Liver (tissue), 9 donors: Measurements from ENCODE around the gene FAM204A. TPM values are rescaled to one million over a fixed set of nuclear protein-coding genes. Genes with fewer than 3 reads are reported as not detected.

Source experiments
- DNase-seq: peaks from one replicate; pipeline ENCODE4 v3.0.0-alpha.2; 2017; ENCODE audit warnings: low spot score
- H3K27ac ChIP-seq, 2 donors: one replicate each; pipeline ENCODE4 v1.7.0; 2013; ENCODE audit warnings: inconsistent platforms in 2 of 2, low read length in 2 of 2, control low read depth in 1 of 2, low read depth in 1 of 2, mild to moderate bottlenecking in 1 of 2
- H3K27me3 ChIP-seq, 4 donors: one replicate each; pipeline versions ENCODE4 v1.6.1 to v1.7.0; 2013; ENCODE audit warnings: low read length in 3 of 4, inconsistent platforms in 1 of 4, mild to moderate bottlenecking in 1 of 4, moderate library complexity in 1 of 4; ENCODE audit not compliant: control insufficient read depth in 4 of 4, insufficient read depth in 4 of 4
- H3K36me3 ChIP-seq, 4 donors: one replicate each; pipeline versions ENCODE4 v1.6.1 to v1.7.0; 2013; ENCODE audit warnings: low read length in 3 of 4, mild to moderate bottlenecking in 3 of 4, low read depth in 1 of 4, moderate library complexity in 1 of 4; ENCODE audit not compliant: control insufficient read depth in 4 of 4, insufficient read depth in 3 of 4
- H3K4me1 ChIP-seq, 4 donors: one replicate each; pipeline versions ENCODE4 v1.6.1 to v1.7.0; 2013; ENCODE audit warnings: low read length in 3 of 4, mild to moderate bottlenecking in 3 of 4, moderate library complexity in 1 of 4; ENCODE audit not compliant: control insufficient read depth in 4 of 4, insufficient read depth in 4 of 4
- H3K4me3 ChIP-seq, 3 donors: one replicate each; pipeline versions ENCODE4 v1.6.1 to v1.7.0; 2013; ENCODE audit warnings: low read length in 3 of 3, control low read depth in 1 of 3, low read depth in 1 of 3, mild to moderate bottlenecking in 1 of 3
- H3K9ac ChIP-seq, 2 donors: one replicate each; pipeline ENCODE4 v1.7.0; 2013; ENCODE audit warnings: low read length in 2 of 2, mild to moderate bottlenecking in 2 of 2, moderate library complexity in 2 of 2, control low read depth in 1 of 2, low read depth in 1 of 2
- H3K9me3 ChIP-seq, 4 donors: one replicate each; pipeline versions ENCODE4 v1.6.1 to v1.7.0; 2013; ENCODE audit warnings: low read length in 3 of 4; ENCODE audit not compliant: control insufficient read depth in 4 of 4
- CTCF ChIP-seq: fragments of 150-350 bp; IDR thresholded peaks from 2 replicates; pipeline ENCODE4 v1.5.1; 2017; ENCODE audit warnings: improper control_type of control experiment, low read depth, low read length; ENCODE audit not compliant: missing input control
- EGR1 ChIP-seq, 2 donors: IDR thresholded peaks; 2 replicates each; pipeline ENCODE4 v1.6.1; 2016 to 2018; ENCODE audit warnings: antibody characterized with exemption in 2 of 2, low read depth in 2 of 2
- FOXA1 ChIP-seq: IDR thresholded peaks from 2 replicates; pipeline ENCODE4 v1.6.1; 2016; ENCODE audit warnings: antibody characterized with exemption
- FOXA2 ChIP-seq: IDR thresholded peaks from 2 replicates; pipeline ENCODE4 v1.6.1; 2016; ENCODE audit warnings: antibody characterized with exemption
- GABPA ChIP-seq, 2 donors: IDR thresholded peaks in 1 of 2; conservative IDR thresholded peaks in 1 of 2; 2 replicates each; pipeline ENCODE4 v1.6.1; 2016; ENCODE audit warnings: antibody characterized with exemption in 2 of 2, mild to moderate bottlenecking in 1 of 2, moderate library complexity in 1 of 2
- HNF4A ChIP-seq, 2 donors: conservative IDR thresholded peaks; 2 replicates each; pipeline ENCODE4 v1.6.1; 2016; ENCODE audit warnings: antibody characterized with exemption in 2 of 2, mild to moderate bottlenecking in 2 of 2
- HNF4G ChIP-seq: IDR thresholded peaks from 2 replicates; pipeline ENCODE4 v1.6.1; 2016; ENCODE audit warnings: antibody characterized with exemption
- JUND ChIP-seq, 2 donors: IDR thresholded peaks; 2 replicates each; pipeline ENCODE4 v1.6.1; 2016; ENCODE audit warnings: antibody characterized with exemption in 2 of 2
- MAX ChIP-seq: IDR thresholded peaks from 2 replicates; pipeline ENCODE4 v1.6.1; 2016; ENCODE audit warnings: antibody characterized with exemption
- NR2F2 ChIP-seq: IDR thresholded peaks from 2 replicates; pipeline ENCODE4 v1.6.1; 2016; ENCODE audit warnings: antibody characterized with exemption
- RAD21 ChIP-seq, 2 donors: IDR thresholded peaks; 2 replicates each; pipeline ENCODE4 v1.6.1; 2016; ENCODE audit warnings: antibody characterized with exemption in 2 of 2, mild to moderate bottlenecking in 2 of 2
- TAF1 ChIP-seq: conservative IDR thresholded peaks from 2 replicates; pipeline ENCODE4 v1.6.1; 2016; ENCODE audit warnings: antibody characterized with exemption, mild to moderate bottlenecking
- YY1 ChIP-seq: IDR thresholded peaks from 2 replicates; pipeline ENCODE4 v1.6.1; 2016; ENCODE audit warnings: antibody characterized with exemption, mild to moderate bottlenecking
- WGBS: extraction: QIAGEN DNeasy Blood & Tissue Kit; methylation state at CpG from one replicate; pipeline ENCODE4 v1.1.7; 2013; 5-methylcytosine and 5-hydroxymethylcytosine counted together
- polyA plus RNA-seq, 2 donors: library from polyadenylated mRNA; stranded (reverse) in 1 of 2; unstranded in 1 of 2; fragments of 200-250 nt in 1 of 2; fragments of >200 nt in 1 of 2; fragmentation: Nextera tagmentation in 1 of 2; extraction: Ambion mirVana in 1 of 2; gene quantifications; one replicate each; pipeline versions ENCODE4 v1.2.1 to v1.2.3, GENCODE V29; 2013 to 2015
- total RNA-seq, 2 donors: library from RNA; depleted of rRNA; stranded (reverse); fragments of >200 nt; gene quantifications; one replicate each; pipeline ENCODE4 v1.2.3, GENCODE V29; 2014
- TF ChIP-seq, protein P1 (sequence below): IDR thresholded peaks from 2 replicates; pipeline ENCODE4 v1.6.1; 2016; ENCODE audit warnings: antibody characterized with exemption
- donor health status: healthy.
- donor health status: healthy.
- donor health status: healthy.
- donor health status: healthy.
- donor health status: healthy.

FAM204A gene
- total and polyA plus RNA-seq, 4 donors, result 17.4 to 22.8 (median 21.3) TPM

DNA sequence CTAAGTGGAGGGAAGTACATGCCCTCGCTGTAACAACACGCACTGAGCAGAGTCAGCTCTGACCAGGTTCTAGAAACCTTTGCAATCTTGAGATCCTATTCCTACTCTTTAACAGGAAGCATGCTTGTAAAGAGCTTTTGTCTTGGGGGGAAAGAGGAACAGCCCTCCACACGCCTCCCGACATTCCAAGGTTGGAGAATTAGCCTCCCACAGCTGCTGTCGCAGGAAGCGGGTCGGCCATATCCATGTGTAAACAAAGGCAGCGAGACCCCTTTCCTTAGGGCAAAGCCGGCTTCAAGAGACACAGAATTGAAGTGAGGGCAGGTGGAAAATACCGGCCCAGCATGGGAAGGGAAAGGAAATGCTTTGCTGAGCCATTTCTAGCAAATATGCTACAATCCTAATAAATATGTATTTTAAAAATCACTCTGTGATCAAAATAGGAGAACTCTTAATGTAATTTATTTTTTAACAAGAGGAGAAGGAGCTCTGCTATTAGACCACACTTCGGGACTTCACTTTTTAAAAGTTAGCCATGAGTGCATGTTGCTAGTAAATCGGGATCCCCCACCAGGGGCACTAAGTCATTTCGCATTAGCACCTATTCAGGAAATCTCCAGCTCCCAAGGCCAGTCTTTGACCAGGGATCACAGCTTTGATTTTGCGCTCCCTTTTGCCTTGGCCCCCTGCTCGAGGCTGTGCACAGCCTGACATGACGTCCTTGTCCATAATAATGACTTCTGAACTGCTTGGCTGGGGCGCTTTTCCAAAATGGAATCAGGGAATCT, 55.9 kb downstream of the FAM204A start (continued):
- TF ChIP-seq HNF4G (no peak), JUND (IDR thresholded peaks at IDR 0.05) (no peak), NR2F2 (no peak)

DNA sequence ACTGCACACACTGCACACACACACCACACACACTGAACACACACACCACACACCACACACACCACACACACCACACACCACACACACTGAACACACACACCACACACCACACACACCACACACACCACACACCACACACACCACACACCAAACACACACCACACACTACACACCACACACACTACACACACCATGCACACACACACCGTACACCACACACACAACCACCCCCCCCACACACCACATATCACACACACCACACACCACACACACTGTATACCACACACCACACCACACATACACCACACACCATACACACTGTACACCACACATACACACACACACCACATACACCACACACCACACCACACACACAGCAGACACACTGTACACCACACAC, 59.5 kb downstream of the FAM204A start:
- Histone ChIP-seq H3K36me3 (no peaks in the 10 kb centered on the region), H3K4me1 (no peaks in the 10 kb centered on the region), H3K27me3 (peaks cover 0 to 7% (median 3%) of the 10 kb centered on the region in 4 donors), H3K9me3 (peaks cover 8 to 14% (median 10%) of the 10 kb centered on the region in 4 donors), H3K9ac (no peak overlapping the region), H3K4me3 (no peak overlapping the region), H3K27ac (no peak overlapping the region)
- no peak for DNase-seq
- no peak for TF ChIP-seq CTCF
- WGBS, result 98% methylated on average over 1 of the region's 1 CpG

DNA sequence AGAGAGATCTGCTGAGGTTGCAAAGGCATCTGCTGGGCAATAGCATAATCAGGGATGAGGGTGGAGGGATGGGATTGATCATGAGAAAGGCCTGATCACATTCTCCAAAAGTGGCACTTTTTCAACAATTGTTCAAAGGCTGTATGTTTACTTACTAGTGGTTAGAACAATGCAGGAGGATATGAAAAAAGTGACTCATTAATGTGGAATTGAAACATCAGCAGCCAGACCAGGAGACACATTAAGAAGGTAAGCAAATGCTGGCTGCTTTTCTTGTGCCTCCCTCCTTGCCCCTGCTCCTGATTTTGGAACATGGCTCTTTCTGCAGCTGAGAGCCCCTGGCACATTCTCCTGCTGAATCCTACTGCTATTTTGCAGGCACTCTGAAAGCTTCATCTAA, 63.5 kb downstream of the FAM204A start:
- DNase-seq, result no peak
- no peak for TF ChIP-seq YY1
- no peak for TF ChIP-seq JUND (IDR thresholded peaks at IDR 0.05)
- TF ChIP-seq, protein P1, sequence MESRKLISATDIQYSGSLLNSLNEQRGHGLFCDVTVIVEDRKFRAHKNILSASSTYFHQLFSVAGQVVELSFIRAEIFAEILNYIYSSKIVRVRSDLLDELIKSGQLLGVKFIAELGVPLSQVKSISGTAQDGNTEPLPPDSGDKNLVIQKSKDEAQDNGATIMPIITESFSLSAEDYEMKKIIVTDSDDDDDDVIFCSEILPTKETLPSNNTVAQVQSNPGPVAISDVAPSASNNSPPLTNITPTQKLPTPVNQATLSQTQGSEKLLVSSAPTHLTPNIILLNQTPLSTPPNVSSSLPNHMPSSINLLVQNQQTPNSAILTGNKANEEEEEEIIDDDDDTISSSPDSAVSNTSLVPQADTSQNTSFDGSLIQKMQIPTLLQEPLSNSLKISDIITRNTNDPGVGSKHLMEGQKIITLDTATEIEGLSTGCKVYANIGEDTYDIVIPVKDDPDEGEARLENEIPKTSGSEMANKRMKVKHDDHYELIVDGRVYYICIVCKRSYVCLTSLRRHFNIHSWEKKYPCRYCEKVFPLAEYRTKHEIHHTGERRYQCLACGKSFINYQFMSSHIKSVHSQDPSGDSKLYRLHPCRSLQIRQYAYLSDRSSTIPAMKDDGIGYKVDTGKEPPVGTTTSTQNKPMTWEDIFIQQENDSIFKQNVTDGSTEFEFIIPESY, result no peak
- TF ChIP-seq FOXA1, result no peak
- no peak for TF ChIP-seq NR2F2
- no peak for TF ChIP-seq TAF1
- TF ChIP-seq GABPA (IDR thresholded peaks at IDR 0.05 in 1 of 2, conservative IDR thresholded peaks at IDR 0.05 in 1 of 2), result no peak
- no peak for TF ChIP-seq HNF4A (conservative IDR thresholded peaks at IDR 0.05)
- TF ChIP-seq RAD21 (IDR thresholded peaks at IDR 0.05), result no peak
- no peak for TF ChIP-seq HNF4G
- no peak for TF ChIP-seq MAX
- TF ChIP-seq FOXA2, result no peak
- TF ChIP-seq CTCF, result no peak
- no peak for TF ChIP-seq EGR1 (IDR thresholded peaks at IDR 0.05; ENCODE audit: low read depth in 2 of 2)
- Histone ChIP-seq H3K4me3 (no peak overlapping the region), H3K9me3 (peaks cover 8 to 16% (median 13%) of the 10 kb centered on the region in 4 donors), H3K9ac (no peak overlapping the region), H3K36me3 (no peaks in the 10 kb centered on the region), H3K27ac (no peak overlapping the region), H3K4me1 (no peaks in the 10 kb centered on the region), H3K27me3 (no peaks in the 10 kb centered on the region)
